Measurements from ENCODE around the gene GDPD5. TPM values are rescaled to one million over a fixed set of nuclear protein-coding genes. Genes with fewer than 3 reads are reported as not detected.

GDPD5 gene
- total RNA-seq, 2 donors from 2014 or later: 26.8 to 54.2 TPM

DNA sequence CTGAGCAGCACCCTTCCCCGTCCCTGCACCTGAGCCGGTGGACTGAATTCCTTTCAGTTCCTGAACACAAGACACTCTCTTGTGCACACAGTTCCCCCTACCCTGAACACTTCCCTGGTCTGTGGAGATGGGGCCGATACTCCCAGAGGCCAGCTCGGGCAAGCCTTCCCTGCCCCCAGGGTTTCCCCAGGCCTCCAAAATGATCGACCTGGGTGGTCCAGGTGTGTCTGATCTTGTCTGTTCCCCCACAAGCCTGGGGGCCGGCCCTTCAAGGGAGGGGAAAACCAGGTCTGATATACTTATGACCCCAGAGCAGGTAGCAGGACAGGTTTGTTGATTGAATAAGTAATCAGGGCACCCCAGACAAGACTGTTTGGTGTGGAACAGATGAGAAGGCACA is 52.1 kb downstream of the GDPD5 start:
- H3K27ac Mint-ChIP-seq: peak overlapping the region; percentile 44
- H3K4me1 Mint-ChIP-seq: peaks cover 13% of the 10 kb centered on the region
- H3K9me3 Mint-ChIP-seq: no peaks in the 10 kb centered on the region
- H3K4me3 Mint-ChIP-seq: no peak overlapping the region
- no peaks in the 10 kb centered on the region for H3K27me3 Mint-ChIP-seq
- no peaks in the 10 kb centered on the region for H3K36me3 Mint-ChIP-seq (ENCODE audit: low read depth)
- no peak for ATAC-seq (replicated peaks)

DNA sequence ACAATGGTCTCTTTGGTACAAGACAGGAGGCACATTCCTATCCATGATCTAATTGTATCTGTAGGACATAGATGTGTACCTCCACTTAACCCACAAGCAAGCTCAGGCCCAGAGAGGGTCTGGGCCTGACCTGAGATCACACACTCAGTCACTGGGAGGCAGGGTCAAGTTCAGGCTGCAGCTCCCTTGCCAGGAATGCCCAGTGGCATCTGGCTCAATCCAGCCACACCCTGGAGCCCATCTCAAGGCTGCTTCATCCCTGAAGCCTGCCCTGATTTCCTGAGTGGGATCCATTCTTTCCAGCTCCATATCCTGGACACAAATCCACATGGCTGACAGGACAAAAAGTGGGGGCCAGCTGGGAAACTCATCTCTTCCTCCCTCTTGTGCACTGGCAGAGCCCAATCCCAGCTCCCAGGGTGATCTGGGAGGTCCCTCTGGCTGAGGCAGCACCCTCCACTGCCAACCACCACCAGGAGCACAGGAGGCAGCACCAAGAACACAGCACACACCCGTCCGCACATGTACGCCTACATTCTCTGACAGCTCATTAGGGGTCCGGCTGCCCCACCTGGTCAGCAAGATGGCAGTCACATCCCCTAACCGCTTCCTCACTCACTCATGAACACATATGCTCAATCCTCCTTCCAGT is 53.5 kb downstream of the GDPD5 start:
- Mint-ChIP-seq H3K36me3 (ENCODE audit: low read depth) (no peaks in the 10 kb centered on the region), H3K27ac (no peak overlapping the region), H3K4me1 (peaks cover 13% of the 10 kb centered on the region), H3K9me3 (no peaks in the 10 kb centered on the region), H3K4me3 (no peak overlapping the region), H3K27me3 (no peaks in the 10 kb centered on the region)
- no peak for ATAC-seq (replicated peaks)

DNA sequence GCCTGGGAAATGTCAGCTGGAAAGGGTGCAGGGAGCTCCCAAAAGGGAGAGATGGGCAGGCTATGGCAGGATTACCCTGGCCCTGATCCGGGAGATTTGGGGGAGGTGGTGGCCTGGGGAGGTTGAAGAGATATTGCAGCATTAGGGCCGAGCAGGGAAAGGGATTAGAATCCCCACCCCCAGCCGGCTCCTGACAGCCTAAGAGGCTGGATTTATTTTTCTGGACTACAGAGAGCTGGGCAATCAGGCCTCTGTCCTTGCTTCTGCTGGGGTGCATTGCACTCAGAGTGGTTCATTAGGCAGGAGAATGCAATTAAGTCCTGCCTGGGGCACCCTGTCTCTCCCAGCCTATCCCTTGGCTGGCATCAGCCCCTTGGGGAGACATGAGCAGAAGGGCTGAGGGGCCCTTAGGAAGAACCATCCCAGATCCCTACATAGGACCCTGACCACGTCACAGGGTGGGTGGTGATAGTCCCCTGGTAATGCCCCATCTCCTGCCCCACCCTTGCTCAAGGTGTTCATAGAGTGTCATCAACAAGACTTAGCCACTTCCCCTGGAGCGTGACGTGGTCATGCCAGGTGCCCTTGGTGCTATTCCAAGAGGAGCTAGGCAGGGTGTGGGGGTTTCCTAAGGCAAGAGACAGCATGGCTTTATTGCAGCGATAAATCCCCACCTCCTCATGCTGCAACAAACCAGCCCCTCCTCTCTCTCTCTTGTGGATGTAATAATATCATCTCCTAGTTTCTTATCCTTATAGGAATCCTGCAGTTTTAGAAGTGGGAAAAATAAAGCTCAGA is 54.4 kb downstream of the GDPD5 start:
- H3K27me3 Mint-ChIP-seq: no peaks in the 10 kb centered on the region
- no peak for ATAC-seq (replicated peaks)
- no peak overlapping the region for H3K27ac Mint-ChIP-seq
- no peaks in the 10 kb centered on the region for H3K9me3 Mint-ChIP-seq
- H3K4me1 Mint-ChIP-seq: peaks cover 13% of the 10 kb centered on the region
- H3K36me3 Mint-ChIP-seq (ENCODE audit: low read depth): no peaks in the 10 kb centered on the region
- H3K4me3 Mint-ChIP-seq: no peak overlapping the region

- Mint-ChIP-seq H3K36me3 (ENCODE audit: low read depth) (no peaks in the 10 kb centered on the region), H3K4me3 (no peak overlapping the region), H3K27ac (no peak overlapping the region), H3K9me3 (no peaks in the 10 kb centered on the region), H3K4me1 (peaks cover 7% of the 10 kb centered on the region), H3K27me3 (no peaks in the 10 kb centered on the region)
- ATAC-seq (replicated peaks): no peak
Measured at GRCh38 chr11:75470476-75471080, 55.2 kb downstream of the GDPD5 start.

GRCh38 chr11:75469785-75470405 is 55.8 kb downstream of the GDPD5 start:
- no peaks in the 10 kb centered on the region for H3K27me3 Mint-ChIP-seq
- H3K27ac Mint-ChIP-seq: no peak overlapping the region
- no peak for ATAC-seq (replicated peaks)
- H3K36me3 Mint-ChIP-seq (ENCODE audit: low read depth): no peaks in the 10 kb centered on the region
- H3K4me3 Mint-ChIP-seq: no peak overlapping the region
- H3K9me3 Mint-ChIP-seq: no peaks in the 10 kb centered on the region
- peaks cover 4% of the 10 kb centered on the region for H3K4me1 Mint-ChIP-seq

- Mint-ChIP-seq H3K9me3 (no peaks in the 10 kb centered on the region), H3K27ac (no peak overlapping the region), H3K27me3 (no peaks in the 10 kb centered on the region), H3K36me3 (ENCODE audit: low read depth) (no peaks in the 10 kb centered on the region), H3K4me3 (no peak overlapping the region), H3K4me1 (peaks cover 2% of the 10 kb centered on the region)
- no peak for ATAC-seq (replicated peaks)
Measured at GRCh38 chr11:75468534-75469340, 57.0 kb downstream of the GDPD5 start.

- Mint-ChIP-seq H3K27ac (no peak overlapping the region), H3K9me3 (no peaks in the 10 kb centered on the region), H3K4me3 (no peak overlapping the region), H3K4me1 (peaks cover 5% of the 10 kb centered on the region), H3K27me3 (no peaks in the 10 kb centered on the region), H3K36me3 (ENCODE audit: low read depth) (no peaks in the 10 kb centered on the region)
- ATAC-seq (replicated peaks): no peak
Measured at GRCh38 chr11:75467881-75468280, 57.9 kb downstream of the GDPD5 start.

- Mint-ChIP-seq H3K27me3 (no peaks in the 10 kb centered on the region), H3K36me3 (ENCODE audit: low read depth) (no peaks in the 10 kb centered on the region), H3K27ac (peak overlapping the region; percentile 56), H3K9me3 (no peaks in the 10 kb centered on the region), H3K4me3 (no peak overlapping the region), H3K4me1 (peaks cover 5% of the 10 kb centered on the region)
- ATAC-seq (replicated peaks): no peak
Measured at GRCh38 chr11:75467311-75467710, 58.4 kb downstream of the GDPD5 start.

DNA sequence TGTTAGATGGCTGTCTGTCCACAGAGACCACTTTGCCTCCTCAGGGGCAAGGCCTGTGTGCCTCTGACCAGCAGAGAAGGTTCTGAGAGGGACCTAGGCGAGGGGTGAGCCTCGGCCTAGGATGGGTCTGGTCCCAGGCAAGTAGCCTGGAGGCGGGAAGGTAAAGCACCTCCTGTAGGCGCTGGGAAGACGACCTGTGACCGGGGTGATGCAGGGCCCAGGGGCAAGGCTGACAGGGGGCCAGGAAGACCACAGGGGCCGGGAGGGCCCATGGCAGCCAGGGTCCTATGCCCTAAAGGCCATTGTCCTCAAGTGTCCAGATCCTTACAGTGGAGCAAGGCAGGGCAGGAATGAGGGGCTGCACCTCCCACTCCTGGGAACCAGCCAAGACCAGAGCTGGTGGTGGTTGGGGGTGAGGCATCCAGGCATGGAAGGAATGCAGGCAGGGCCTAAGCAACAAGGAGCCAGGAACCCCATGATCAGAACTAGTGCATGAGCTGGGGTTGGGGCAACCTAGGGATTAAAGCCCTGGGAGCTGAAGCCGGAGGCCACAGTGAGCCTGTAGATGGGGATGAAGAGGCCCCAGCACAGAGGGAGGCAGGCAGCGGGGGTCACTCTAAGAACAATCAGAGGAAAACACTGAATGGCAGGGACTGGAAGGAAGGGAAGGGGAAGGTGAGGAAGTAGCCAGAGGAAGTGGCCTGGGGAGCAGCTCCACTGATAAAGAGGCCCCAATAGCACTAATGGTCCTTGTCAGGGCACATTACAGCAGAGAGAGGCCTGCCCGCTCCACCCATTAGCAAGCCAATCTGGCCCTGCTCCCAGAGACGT is 59.8 kb downstream of the GDPD5 start:
- Mint-ChIP-seq H3K9me3 (no peaks in the 10 kb centered on the region), H3K27me3 (no peaks in the 10 kb centered on the region), H3K27ac (no peak overlapping the region), H3K4me3 (no peak overlapping the region), H3K4me1 (peaks cover 5% of the 10 kb centered on the region), H3K36me3 (ENCODE audit: low read depth) (peaks cover 5% of the 10 kb centered on the region)
- no peak for ATAC-seq (replicated peaks)

DNA sequence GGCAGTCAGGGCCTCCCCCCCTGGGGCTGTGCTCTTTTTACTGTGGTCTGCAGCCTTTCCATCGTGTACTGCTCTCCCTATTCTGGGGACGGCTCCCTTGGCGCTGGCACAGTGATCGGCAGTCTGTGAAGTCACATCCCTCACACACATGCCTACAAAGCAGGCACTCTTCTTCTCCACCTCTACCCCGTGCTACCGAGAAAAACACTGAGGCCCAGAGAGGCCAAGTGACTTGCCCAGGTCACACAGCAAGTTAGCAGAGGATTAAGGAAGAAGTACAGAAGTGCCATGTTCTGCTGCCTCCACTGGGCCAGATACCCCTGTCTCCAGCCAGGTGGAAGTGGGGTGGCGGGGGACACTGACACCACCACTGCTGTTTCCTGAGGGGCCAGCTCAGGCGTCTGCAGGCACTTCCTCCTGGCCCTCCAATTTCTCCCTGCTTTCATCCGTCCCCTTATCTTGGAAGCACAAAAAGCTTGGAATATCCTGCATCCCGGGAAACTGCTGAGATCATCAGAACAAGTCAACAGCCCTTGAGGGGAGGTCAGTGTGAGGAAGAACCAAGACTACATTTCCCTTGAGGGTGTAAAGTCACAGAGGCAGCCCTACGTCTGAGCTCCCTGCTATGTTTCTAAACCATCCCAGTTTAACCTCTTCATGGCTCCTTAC is 62.5 kb downstream of the GDPD5 start:
- no peaks in the 10 kb centered on the region for H3K27me3 Mint-ChIP-seq
- peaks cover 16% of the 10 kb centered on the region for H3K36me3 Mint-ChIP-seq (ENCODE audit: low read depth)
- no peak overlapping the region for H3K4me3 Mint-ChIP-seq
- H3K4me1 Mint-ChIP-seq: peaks cover 5% of the 10 kb centered on the region
- ATAC-seq (replicated peaks): no peak
- no peaks in the 10 kb centered on the region for H3K9me3 Mint-ChIP-seq
- peak overlapping the region; percentile 2 for H3K27ac Mint-ChIP-seq

DNA sequence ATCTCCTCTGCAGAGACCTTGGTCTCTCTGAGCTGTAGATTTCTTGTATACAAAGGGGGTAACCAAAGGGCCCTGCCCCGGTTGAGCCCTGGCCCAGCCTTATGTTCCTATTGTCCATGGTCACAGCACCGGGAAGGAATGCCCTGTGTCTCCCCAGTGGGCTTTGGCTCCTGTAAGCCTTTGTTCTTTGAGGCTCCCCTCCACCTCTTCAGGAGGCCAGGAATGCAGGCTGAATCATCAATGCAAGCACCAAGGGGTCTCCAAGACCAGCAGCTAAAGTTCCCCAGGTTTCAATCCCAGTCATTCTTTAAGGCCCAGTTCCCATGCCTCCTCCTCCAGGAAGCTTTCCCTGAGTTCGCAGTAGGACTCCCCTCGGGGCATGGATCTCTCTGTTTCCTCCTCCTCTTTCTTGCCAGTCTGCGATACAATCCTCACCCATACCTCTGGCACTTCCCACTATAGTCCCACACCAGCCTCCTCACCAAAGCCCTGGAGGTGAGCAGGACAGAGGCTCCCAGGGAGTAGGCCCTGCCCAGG is 63.6 kb downstream of the GDPD5 start:
- H3K27ac Mint-ChIP-seq: no peak overlapping the region
- peaks cover 5% of the 10 kb centered on the region for H3K4me1 Mint-ChIP-seq
- no peaks in the 10 kb centered on the region for H3K27me3 Mint-ChIP-seq
- peaks cover 16% of the 10 kb centered on the region for H3K36me3 Mint-ChIP-seq (ENCODE audit: low read depth)
- ATAC-seq (replicated peaks): no peak
- H3K9me3 Mint-ChIP-seq: no peaks in the 10 kb centered on the region
- H3K4me3 Mint-ChIP-seq: no peak overlapping the region

DNA sequence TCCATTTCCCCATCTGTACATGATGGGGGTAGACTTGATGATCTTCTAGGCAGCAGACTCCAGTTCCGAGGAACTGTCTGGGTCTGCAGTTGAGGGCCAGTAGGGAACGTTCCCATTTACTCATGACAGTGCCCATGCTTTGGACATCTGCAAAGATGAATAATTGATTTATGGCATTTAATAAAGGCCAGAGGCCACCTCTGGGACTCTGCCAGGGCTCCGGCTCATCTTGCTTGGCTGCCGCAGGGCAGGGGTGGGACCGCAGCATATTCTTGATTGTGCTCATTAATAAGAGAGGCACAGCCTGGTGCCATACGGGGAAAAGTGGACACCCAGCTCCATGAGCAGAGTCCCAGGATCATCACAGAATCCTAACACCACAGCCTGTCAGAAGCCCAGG is 64.6 kb downstream of the GDPD5 start:
- peaks cover 5% of the 10 kb centered on the region for H3K4me1 Mint-ChIP-seq
- no peaks in the 10 kb centered on the region for H3K9me3 Mint-ChIP-seq
- H3K27me3 Mint-ChIP-seq: no peaks in the 10 kb centered on the region
- no peak for ATAC-seq (replicated peaks)
- H3K4me3 Mint-ChIP-seq: no peak overlapping the region
- no peak overlapping the region for H3K27ac Mint-ChIP-seq
- peaks cover 16% of the 10 kb centered on the region for H3K36me3 Mint-ChIP-seq (ENCODE audit: low read depth)

Measured in activated T-helper 17 cell treated with anti-CD3 and anti-CD28 coated beads, Interleukin-2, amount 50 U/mL, for 72 hours (primary cell).